H9 (cell line): ENCODE data around the gene DMAP1. TPM values are rescaled to one million over a fixed set of nuclear protein-coding genes. Genes with fewer than 3 reads are reported as not detected.

Experiments used
- DNase-seq: peaks from one replicate; pipeline ENCODE4 v3.0.0-alpha.2; 2017
- H2AFZ ChIP-seq: one replicate; pipeline ENCODE4 v1.6.1; 2013; ENCODE audit warnings: mild to moderate bottlenecking, low read length, control low read depth, moderate library complexity
- H2AK5ac ChIP-seq: 2 replicates; pipeline ENCODE4 v1.6.1; 2013; ENCODE audit warnings: low read length, control low read depth, mixed read lengths; ENCODE audit not compliant: insufficient read length
- H2BK120ac ChIP-seq: one replicate; pipeline ENCODE4 v1.6.1; 2013; ENCODE audit warnings: low read depth, mild to moderate bottlenecking, low read length, control low read depth, inconsistent platforms; ENCODE audit not compliant: poor library complexity, severe bottlenecking
- H2BK12ac ChIP-seq: 2 replicates; pipeline ENCODE4 v1.6.1; 2013; ENCODE audit warnings: low read length, control low read depth, mixed read lengths, low read depth; ENCODE audit not compliant: insufficient read length
- H2BK15ac ChIP-seq: 2 replicates; pipeline ENCODE4 v1.6.1; 2013; ENCODE audit warnings: low read depth, low read length, control low read depth
- H2BK20ac ChIP-seq: one replicate; pipeline ENCODE4 v1.6.1; 2013; ENCODE audit warnings: low read depth, mild to moderate bottlenecking, low read length, control low read depth, inconsistent platforms; ENCODE audit not compliant: poor library complexity, severe bottlenecking
- H2BK5ac ChIP-seq: 2 replicates; pipeline ENCODE4 v1.6.1; 2013; ENCODE audit warnings: low read length, control low read depth, mixed read lengths; ENCODE audit not compliant: insufficient read length
- H3K14ac ChIP-seq: 2 replicates; pipeline ENCODE4 v1.6.1; 2013; ENCODE audit warnings: low read length, control low read depth; ENCODE audit not compliant: insufficient read depth
- H3K18ac ChIP-seq: 2 replicates; pipeline ENCODE4 v1.6.1; 2013; ENCODE audit warnings: low read depth, mild to moderate bottlenecking, mixed read lengths, low read length, control low read depth; ENCODE audit not compliant: insufficient read length
- H3K23ac ChIP-seq: 2 replicates; pipeline ENCODE4 v1.6.1; 2013; ENCODE audit warnings: low read length, control low read depth, mixed read lengths, low read depth; ENCODE audit not compliant: insufficient read length
- H3K23me2 ChIP-seq: 2 replicates; pipeline ENCODE4 v1.6.1; 2013; ENCODE audit warnings: low read depth, mild to moderate bottlenecking, mixed read lengths, low read length, control low read depth; ENCODE audit not compliant: insufficient read length, poor library complexity, severe bottlenecking
- H3K27ac ChIP-seq: 2 replicates; pipeline ENCODE4 v1.5.1; 2013; ENCODE audit warnings: low read length, control low read depth, mixed read lengths, low read depth; ENCODE audit not compliant: insufficient read length
- H3K27me3 ChIP-seq: 2 replicates; pipeline ENCODE4 v1.6.1; 2013; ENCODE audit warnings: low read length, control low read depth, inconsistent platforms; ENCODE audit not compliant: insufficient read depth
- H3K4ac ChIP-seq: 2 replicates; pipeline ENCODE4 v1.6.1; 2013; ENCODE audit warnings: low read depth, mild to moderate bottlenecking, control low read depth, inconsistent platforms, low read length, moderate library complexity
- H3K4me1 ChIP-seq: 2 replicates; pipeline ENCODE4 v1.6.1; 2013; ENCODE audit warnings: low read length, control low read depth, inconsistent platforms; ENCODE audit not compliant: insufficient read depth
- H3K4me2 ChIP-seq: 2 replicates; pipeline ENCODE4 v1.6.1; 2013; ENCODE audit warnings: low read length, control low read depth, mixed read lengths; ENCODE audit not compliant: insufficient read length, insufficient read depth
- H3K56ac ChIP-seq: 2 replicates; pipeline ENCODE4 v1.6.1; 2013; ENCODE audit warnings: low read depth, mild to moderate bottlenecking, mixed read lengths, low read length, control low read depth; ENCODE audit not compliant: insufficient read length
- H3K79me1 ChIP-seq: 2 replicates; pipeline ENCODE4 v1.6.1; 2013; ENCODE audit warnings: low read depth, mild to moderate bottlenecking, moderate library complexity, low read length, control low read depth, inconsistent platforms; ENCODE audit not compliant: insufficient read depth, poor library complexity, severe bottlenecking
- H3K79me2 ChIP-seq: 2 replicates; pipeline ENCODE4 v1.6.1; 2013; ENCODE audit warnings: low read length, control low read depth, inconsistent platforms; ENCODE audit not compliant: insufficient read depth
- H3K9ac ChIP-seq: 2 replicates; pipeline ENCODE4 v1.6.1; 2013; ENCODE audit warnings: low read length, control low read depth, mixed read lengths; ENCODE audit not compliant: insufficient read length; ENCODE audit errors: extremely low read depth
- H3K9me3 ChIP-seq: one replicate; pipeline ENCODE4 v1.6.1; 2013; ENCODE audit warnings: low read depth, low read length, inconsistent platforms; ENCODE audit not compliant: control insufficient read depth
- H3T11ph ChIP-seq: one replicate; pipeline ENCODE4 v1.6.1; 2013; ENCODE audit warnings: mild to moderate bottlenecking, low read length, control low read depth, inconsistent platforms
- H4K20me1 ChIP-seq: one replicate; pipeline ENCODE4 v1.6.1; 2013; ENCODE audit not compliant: control insufficient read depth, insufficient read length, insufficient read depth
- H4K5ac ChIP-seq: 2 replicates; pipeline ENCODE4 v1.6.1; 2013; ENCODE audit warnings: low read depth, mild to moderate bottlenecking, mixed read lengths, low read length, control low read depth; ENCODE audit not compliant: insufficient read length
- H4K8ac ChIP-seq: replicated peaks from 2 replicates; pipeline ENCODE4 v1.6.1; 2013; ENCODE audit warnings: low read length, control low read depth, mixed read lengths, low read depth; ENCODE audit not compliant: insufficient read length
- H4K91ac ChIP-seq: 2 replicates; pipeline ENCODE4 v1.6.1; 2013; ENCODE audit warnings: low read depth, mild to moderate bottlenecking, moderate library complexity, mixed read lengths, low read length, control low read depth; ENCODE audit not compliant: insufficient read length
- H3K27ac Mint-ChIP-seq, 3 experiments: 2 replicates in 2 of 3; 3 replicates in 1 of 3; pipeline ENCODE4 v1.8.0; 2020 to 2021; ENCODE audit warnings: mixed read lengths in 3 of 3, mild to moderate bottlenecking in 1 of 3, moderate library complexity in 1 of 3
- H3K27me3 Mint-ChIP-seq: 2 replicates; pipeline ENCODE4 v1.8.0; 2021; ENCODE audit warnings: low read depth, mild to moderate bottlenecking, moderate library complexity, mixed read lengths
- H3K36me3 Mint-ChIP-seq, 3 experiments: 2 replicates in 2 of 3; 3 replicates in 1 of 3; pipeline ENCODE4 v1.8.0; 2020 to 2021; ENCODE audit warnings: low read depth in 3 of 3, mixed read lengths in 3 of 3; ENCODE audit not compliant: insufficient read depth in 1 of 3
- H3K4me1 Mint-ChIP-seq, 2 experiments: 2 replicates each; pipeline ENCODE4 v1.8.0; 2020; ENCODE audit warnings: mixed read lengths in 2 of 2
- H3K4me3 Mint-ChIP-seq, 2 experiments: 2 replicates in 1 of 2; 3 replicates in 1 of 2; pipeline ENCODE4 v1.8.0; 2020 to 2021; ENCODE audit warnings: mild to moderate bottlenecking in 2 of 2, mixed read lengths in 2 of 2, moderate library complexity in 1 of 2
- H3K9me3 Mint-ChIP-seq, 2 experiments: 2 replicates in 1 of 2; 3 replicates in 1 of 2; pipeline ENCODE4 v1.8.0; 2020; ENCODE audit warnings: mild to moderate bottlenecking in 2 of 2, mixed read lengths in 2 of 2, moderate library complexity in 1 of 2
- WGBS: extraction: QIAGEN DNeasy Blood & Tissue Kit; methylation state at CpG from one replicate; pipeline ENCODE4 v1.1.7; 2013; ENCODE audit warnings: missing lambda C conversion rate, low lambda C conversion rate, mixed read lengths; ENCODE audit not compliant: insufficient read length; ENCODE audit errors: extremely low coverage; 5-methylcytosine and 5-hydroxymethylcytosine counted together
- total RNA-seq: library from RNA; stranded (reverse); gene quantifications from 2 replicates; pipeline ENCODE4 v1.2.1, GENCODE V29; 2021
- TF ChIP-seq, protein P1 (sequence below): fragments of 200-600 bp; sonication (generic); conservative IDR thresholded peaks from 3 replicates; pipeline ENCODE4 v1.8.0; 2021; ENCODE audit warnings: antibody characterized with exemption, mild to moderate bottlenecking

Gene DMAP1
- total RNA-seq, 1 experiment from 2014 or later, result 55.3 TPM

DNA sequence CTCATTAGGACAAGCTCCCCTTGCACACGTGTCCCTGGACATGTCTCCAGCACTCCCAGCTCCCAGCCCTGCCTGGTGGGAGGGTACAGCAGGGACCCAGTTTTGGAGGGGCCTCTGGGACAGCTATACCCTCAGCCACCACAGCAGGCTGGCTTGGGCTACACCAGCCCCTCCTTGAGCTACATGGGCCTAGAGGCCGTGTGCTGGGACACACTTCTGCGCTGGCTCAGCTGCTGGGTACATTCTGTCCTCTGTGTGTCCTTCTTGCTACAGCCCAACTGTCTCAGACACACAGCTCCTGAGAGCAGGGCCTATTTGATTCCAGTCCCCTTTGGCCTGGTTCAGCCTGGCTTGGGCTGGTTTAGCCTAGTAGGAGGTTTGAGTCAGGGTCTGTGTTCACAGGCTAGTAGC is 26.7 kb downstream of the DMAP1 start:
- no peak overlapping the region for H3K4ac ChIP-seq
- no peaks in the 10 kb centered on the region for H3K23me2 ChIP-seq
- no peaks in the 10 kb centered on the region for H3K9me3 ChIP-seq
- no peak overlapping the region for H3K27ac ChIP-seq
- DNase-seq, result no peak
- Mint-ChIP-seq H3K9me3 (no peaks in the 10 kb centered on the region), H3K4me1 (peaks cover 17 to 44% of the 10 kb centered on the region in 2 experiments), H3K27ac (peak overlapping the region in 1 of 3 experiments; percentile 40; a peak in 1 of 7 replicates), H3K4me3 (no peak overlapping the region), H3K36me3 (peaks cover 0 to 14% (median 6%) of the 10 kb centered on the region in 3 experiments; a peak in 5 of 7 replicates), H3K27me3 (no peaks in the 10 kb centered on the region; the same call in 1 of the 2 replicates)
- no peaks in the 10 kb centered on the region for H3K27me3 ChIP-seq
- H2BK15ac ChIP-seq, result no peak overlapping the region
- H2AK5ac ChIP-seq, result no peak overlapping the region
- no peak overlapping the region for H3K14ac ChIP-seq
- peaks cover 3% of the 10 kb centered on the region; the same call in 1 of the 2 replicates for H3K4me1 ChIP-seq
- TF ChIP-seq, protein P1, sequence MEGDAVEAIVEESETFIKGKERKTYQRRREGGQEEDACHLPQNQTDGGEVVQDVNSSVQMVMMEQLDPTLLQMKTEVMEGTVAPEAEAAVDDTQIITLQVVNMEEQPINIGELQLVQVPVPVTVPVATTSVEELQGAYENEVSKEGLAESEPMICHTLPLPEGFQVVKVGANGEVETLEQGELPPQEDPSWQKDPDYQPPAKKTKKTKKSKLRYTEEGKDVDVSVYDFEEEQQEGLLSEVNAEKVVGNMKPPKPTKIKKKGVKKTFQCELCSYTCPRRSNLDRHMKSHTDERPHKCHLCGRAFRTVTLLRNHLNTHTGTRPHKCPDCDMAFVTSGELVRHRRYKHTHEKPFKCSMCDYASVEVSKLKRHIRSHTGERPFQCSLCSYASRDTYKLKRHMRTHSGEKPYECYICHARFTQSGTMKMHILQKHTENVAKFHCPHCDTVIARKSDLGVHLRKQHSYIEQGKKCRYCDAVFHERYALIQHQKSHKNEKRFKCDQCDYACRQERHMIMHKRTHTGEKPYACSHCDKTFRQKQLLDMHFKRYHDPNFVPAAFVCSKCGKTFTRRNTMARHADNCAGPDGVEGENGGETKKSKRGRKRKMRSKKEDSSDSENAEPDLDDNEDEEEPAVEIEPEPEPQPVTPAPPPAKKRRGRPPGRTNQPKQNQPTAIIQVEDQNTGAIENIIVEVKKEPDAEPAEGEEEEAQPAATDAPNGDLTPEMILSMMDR, result no peak
- no peaks in the 10 kb centered on the region for H4K20me1 ChIP-seq
- H3K9ac ChIP-seq, result no peak overlapping the region
- H3K79me1 ChIP-seq, result no peaks in the 10 kb centered on the region
- no peak overlapping the region for H3K18ac ChIP-seq
- H2BK12ac ChIP-seq, result no peak overlapping the region
- H3K56ac ChIP-seq, result no peak overlapping the region
- no peak overlapping the region for H4K91ac ChIP-seq
- no peak overlapping the region for H2AFZ ChIP-seq
- H2BK20ac ChIP-seq, result no peak overlapping the region
- no peak overlapping the region for H2BK120ac ChIP-seq
- H3T11ph ChIP-seq, result no peak overlapping the region
- H3K4me2 ChIP-seq, result no peak overlapping the region
- no peak overlapping the region for H4K5ac ChIP-seq
- no peak overlapping the region for H2BK5ac ChIP-seq
- H4K8ac ChIP-seq, result no peak overlapping the region
- no peaks in the 10 kb centered on the region for H3K79me2 ChIP-seq
- no CpG with 5 or more reads among the region's 3 CpGs for WGBS
- H3K23ac ChIP-seq, result no peak overlapping the region
